ENCODE data around the gene AHCY.
"Not testable (repeated sequence)": the region's sequence is repeated elsewhere in the genome, so short reads cannot be mapped to it uniquely, and the experiment has no call there.

Gene AHCY

GRCh38 chr20:34254979-34255378, 48.2 kb downstream of the AHCY start:
- DNase-seq (ENCODE audit: low read depth) = no peak

GRCh38 chr20:34252431-34253086, 50.6 kb downstream of the AHCY start:
- not testable (repeated sequence) for DNase-seq (ENCODE audit: low read depth)

GRCh38 chr20:34251619-34252018, 51.5 kb downstream of the AHCY start:
- DNase-seq (ENCODE audit: low read depth) = no peak

- no peak for DNase-seq (ENCODE audit: low read depth)
Observed at GRCh38 chr20:34250005-34250404, 53.1 kb downstream of the AHCY start.

GRCh38 chr20:34249291-34249690, 53.9 kb downstream of the AHCY start:
- DNase-seq (ENCODE audit: low read depth) = no peak

GRCh38 chr20:34246126-34246626, 57.0 kb downstream of the AHCY start:
- DNase-seq (ENCODE audit: low read depth) = no peak

- no peak for DNase-seq (ENCODE audit: low read depth)
Observed at GRCh38 chr20:34243377-34243776, 59.8 kb downstream of the AHCY start.

- no peak for DNase-seq (ENCODE audit: low read depth)
Observed at GRCh38 chr20:34242879-34243278, 60.3 kb downstream of the AHCY start.

GRCh38 chr20:34242015-34242414, 61.1 kb downstream of the AHCY start:
- not testable (repeated sequence) for DNase-seq (ENCODE audit: low read depth)

GRCh38 chr20:34240693-34241615, 62.2 kb downstream of the AHCY start, which contains the start of gene ASIP:
TSS of gene ASIP (plus strand) at chr20:34241423. CDS start at chr20:34260375, 18,952 bp downstream.
- no peak for DNase-seq (ENCODE audit: low read depth)

GRCh38 chr20:34240121-34240520, 63.0 kb downstream of the AHCY start:
- no peak for DNase-seq (ENCODE audit: low read depth)

GRCh38 chr20:34237942-34238341, 65.2 kb downstream of the AHCY start:
- no peak for DNase-seq (ENCODE audit: low read depth)

- no peak for DNase-seq (ENCODE audit: low read depth)
Observed at GRCh38 chr20:34235875-34236274, 67.3 kb downstream of the AHCY start.

GRCh38 chr20:34233687-34234086, 69.5 kb downstream of the AHCY start:
- DNase-seq (ENCODE audit: low read depth) = no peak

- DNase-seq (ENCODE audit: low read depth) = no peak
Observed at GRCh38 chr20:34232494-34233087, 70.6 kb downstream of the AHCY start.

GRCh38 chr20:34231634-34232033, 71.5 kb downstream of the AHCY start:
- DNase-seq (ENCODE audit: low read depth) = no peak
